H1 (cell line): ENCODE results near the gene PITPNB. TPM values are rescaled to one million over a fixed set of nuclear protein-coding genes. Genes with fewer than 3 reads are reported as not detected.

ENCODE experiments used
- CTCF ChIA-PET: fragments of 300-600 bp; sonication (Branson Sonifier 250); formaldehyde crosslinking; loops from one replicate; lab custom pipeline; 2021; ENCODE audit not compliant: partially characterized antibody; lab: Charles Lee
- POLR2A ChIA-PET: fragments of 300-600 bp; sonication (Branson Sonifier 250); formaldehyde crosslinking; loops from one replicate; lab custom pipeline; 2021; ENCODE audit warnings: inconsistent platforms; ENCODE audit not compliant: partially characterized antibody; lab: Charles Lee
- DNase-seq, 2 experiments: peaks; one replicate each; pipeline versions ENCODE4 v3.0.0 to v3.0.0-alpha.2; 2010 to 2022; ENCODE audit warnings: low spot score in 2 of 2, low read depth in 1 of 2, mixed read lengths in 1 of 2
- FAIRE-seq: peaks from 2 replicates; lab custom pipeline; 2011; peaks lifted over from hg19 to GRCh38; lab: Jason Lieb, UNC
- H2AFZ ChIP-seq: 2 replicates; pipeline ENCODE4 v1.8.1; 2012; ENCODE audit warnings: low read length, inconsistent platforms
- H2AK5ac ChIP-seq: 2 replicates; pipeline ENCODE4 v1.6.1; 2013; ENCODE audit warnings: low read depth, low read length
- H2BK120ac ChIP-seq: replicated peaks from 2 replicates; pipeline ENCODE3; 2013; ENCODE audit warnings: low read depth, low read length, inconsistent platforms
- H2BK12ac ChIP-seq: 2 replicates; pipeline ENCODE4 v1.6.1; 2013; ENCODE audit warnings: low read depth, low read length
- H2BK15ac ChIP-seq: 2 replicates; pipeline ENCODE4 v1.6.1; 2013; ENCODE audit warnings: low read length
- H2BK20ac ChIP-seq: 2 replicates; pipeline ENCODE4 v1.6.1; 2013; ENCODE audit warnings: low read length
- H2BK5ac ChIP-seq: 2 replicates; pipeline ENCODE4 v1.6.1; 2013; ENCODE audit warnings: low read depth, low read length
- H3K14ac ChIP-seq: 2 replicates; pipeline ENCODE4 v1.6.1; 2013; ENCODE audit warnings: inconsistent platforms; ENCODE audit not compliant: insufficient read length
- H3K18ac ChIP-seq: 2 replicates; pipeline ENCODE4 v1.6.1; 2013; ENCODE audit warnings: low read length; ENCODE audit errors: extremely low read depth
- H3K23ac ChIP-seq: 2 replicates; pipeline ENCODE4 v1.6.1; 2013; ENCODE audit warnings: inconsistent platforms; ENCODE audit not compliant: insufficient read length
- H3K23me2 ChIP-seq: 2 replicates; pipeline ENCODE4 v1.6.1; 2013; ENCODE audit warnings: low read depth, low read length
- H3K27ac ChIP-seq: 2 replicates; pipeline ENCODE4 v1.6.1; 2011; ENCODE audit warnings: low read depth, low read length, inconsistent platforms
- H3K27me3 ChIP-seq, 4 experiments: replicated peaks in 1 of 4; 1 replicate in 1 of 4; 2 replicates in 3 of 4; pipeline versions ENCODE4 v1.6.1 to v1.8.1; 2011 to 2013; ENCODE audit warnings: low read length in 3 of 4, mild to moderate bottlenecking in 3 of 4, inconsistent platforms in 2 of 4, mixed read lengths in 2 of 4, moderate library complexity in 1 of 4; ENCODE audit not compliant: control insufficient read depth in 3 of 4, insufficient read depth in 3 of 4; ENCODE audit errors: extremely low read depth in 1 of 4
- H3K36me3 ChIP-seq, 4 experiments: 2 replicates each; pipeline versions ENCODE4 v1.6.1 to v1.8.1; 2011 to 2013; ENCODE audit warnings: mild to moderate bottlenecking in 4 of 4, low read length in 3 of 4, moderate library complexity in 2 of 4, control low read depth in 1 of 4, inconsistent platforms in 1 of 4; ENCODE audit not compliant: insufficient read depth in 4 of 4, control insufficient read depth in 2 of 4
- H3K4ac ChIP-seq: replicated peaks from 2 replicates; pipeline ENCODE3; 2013; ENCODE audit warnings: low read length, low read depth, mixed read lengths, inconsistent platforms; ENCODE audit not compliant: insufficient read length
- H3K4me1 ChIP-seq, 4 experiments: replicated peaks in 1 of 4; 1 replicate in 1 of 4; 2 replicates in 3 of 4; pipeline versions ENCODE4 v1.6.1 to v1.8.1; 2011 to 2013; ENCODE audit warnings: low read length in 3 of 4, inconsistent platforms in 2 of 4, mixed read lengths in 1 of 4; ENCODE audit not compliant: insufficient read depth in 4 of 4, control insufficient read depth in 3 of 4
- H3K4me2 ChIP-seq, 2 experiments: 2 replicates each; pipeline versions ENCODE4 v1.6.1 to v1.8.1; 2011 to 2013; ENCODE audit warnings: low read depth in 2 of 2, low read length in 2 of 2, control low read depth in 1 of 2, inconsistent platforms in 1 of 2, mild to moderate bottlenecking in 1 of 2; ENCODE audit not compliant: insufficient read depth in 1 of 2
- H3K4me3 ChIP-seq, 4 experiments: fragments of 200-600, 300-600 bp in 1 of 4; sonication (generic), shearing (Covaris generic), sonication (Bioruptor Twin) in 1 of 4; 2 replicates each; pipeline versions ENCODE4 v1.5.1 to v1.8.1; 2011 to 2016; ENCODE audit warnings: low read length in 4 of 4, low read depth in 3 of 4, control low read depth in 2 of 4, inconsistent platforms in 2 of 4, mild to moderate bottlenecking in 2 of 4, mixed read lengths in 1 of 4, moderate library complexity in 1 of 4; ENCODE audit not compliant: insufficient read depth in 2 of 4; ENCODE audit errors: extremely low read depth in 1 of 4
- H3K56ac ChIP-seq: replicated peaks from 2 replicates; pipeline ENCODE3; 2013; ENCODE audit warnings: low read depth, mild to moderate bottlenecking, mixed read lengths, low read length, inconsistent platforms; ENCODE audit not compliant: insufficient read length
- H3K79me1 ChIP-seq: 2 replicates; pipeline ENCODE4 v1.6.1; 2013; ENCODE audit warnings: low read depth, low read length, control low read depth
- H3K79me2 ChIP-seq, 2 experiments: 2 replicates each; pipeline versions ENCODE4 v1.6.1 to v1.8.1; 2012 to 2013; ENCODE audit warnings: low read length in 2 of 2, mild to moderate bottlenecking in 2 of 2, inconsistent platforms in 1 of 2; ENCODE audit not compliant: insufficient read depth in 2 of 2, control insufficient read depth in 1 of 2
- H3K9ac ChIP-seq, 4 experiments: replicated peaks in 1 of 4; 1 replicate in 1 of 4; 2 replicates in 3 of 4; pipeline versions ENCODE4 v1.6.1 to v1.8.1; 2011 to 2013; ENCODE audit warnings: low read depth in 3 of 4, low read length in 3 of 4, control low read depth in 2 of 4, mild to moderate bottlenecking in 2 of 4, moderate library complexity in 2 of 4, inconsistent platforms in 1 of 4; ENCODE audit errors: extremely low read depth in 1 of 4
- H3K9me3 ChIP-seq, 2 experiments: 2 replicates each; pipeline versions ENCODE4 v1.6.1 to v1.8.1; 2012 to 2013; ENCODE audit warnings: mild to moderate bottlenecking in 2 of 2, moderate library complexity in 2 of 2, control low read depth in 1 of 2, inconsistent platforms in 1 of 2, low read depth in 1 of 2, low read length in 1 of 2, mixed read lengths in 1 of 2; ENCODE audit not compliant: insufficient read depth in 2 of 2
- H4K20me1 ChIP-seq, 2 experiments: replicated peaks in 1 of 2; 2 replicates each; pipeline versions ENCODE3 to v1.8.1; 2011 to 2013; ENCODE audit warnings: inconsistent platforms in 2 of 2, low read length in 2 of 2, mild to moderate bottlenecking in 1 of 2; ENCODE audit not compliant: insufficient read depth in 2 of 2, control insufficient read depth in 1 of 2
- H4K5ac ChIP-seq: 2 replicates; pipeline ENCODE4 v1.6.1; 2013; ENCODE audit warnings: low read length, low read depth, mixed read lengths, inconsistent platforms; ENCODE audit not compliant: insufficient read length
- H4K8ac ChIP-seq: 2 replicates; pipeline ENCODE4 v1.8.0; 2013; ENCODE audit warnings: mild to moderate bottlenecking, moderate library complexity, low read length, inconsistent platforms; ENCODE audit not compliant: insufficient read depth; ENCODE audit errors: extremely low read depth
- H4K91ac ChIP-seq: replicated peaks from 2 replicates; pipeline ENCODE3; 2013; ENCODE audit warnings: low read length, mixed read lengths, inconsistent platforms; ENCODE audit not compliant: insufficient read length
- CTBP2 ChIP-seq: IDR thresholded peaks from 2 replicates; pipeline ENCODE4 v1.7.0; 2011; ENCODE audit warnings: borderline replicate concordance, mild to moderate bottlenecking, moderate library complexity, mixed read lengths, low read length; ENCODE audit not compliant: insufficient read depth, insufficient read length
- EGR1 ChIP-seq: IDR thresholded peaks from 2 replicates; pipeline ENCODE4 v1.6.1; 2011; ENCODE audit warnings: low read depth, low read length, borderline replicate concordance
- HDAC2 ChIP-seq, 2 experiments: fragments of 300-600 bp in 1 of 2; sonication (generic) in 1 of 2; IDR thresholded peaks; 2 replicates each; pipeline ENCODE4 v1.6.1; 2011 to 2012; ENCODE audit warnings: low read depth in 2 of 2, low read length in 2 of 2, mild to moderate bottlenecking in 2 of 2, moderate library complexity in 2 of 2, borderline replicate concordance in 1 of 2, inconsistent platforms in 1 of 2
- HDAC6 ChIP-seq: IDR thresholded peaks from one replicate; pipeline ENCODE4 v1.7.1; 2012; ENCODE audit warnings: low read depth, mild to moderate bottlenecking, inconsistent platforms, low read length, moderate library complexity
- PHF8 ChIP-seq: fragments of 200-600 bp; sonication (generic); conservative IDR thresholded peaks from 2 replicates; pipeline ENCODE4 v1.7.1; 2012; ENCODE audit warnings: low read depth, mild to moderate bottlenecking, inconsistent platforms, low read length, moderate library complexity
- RXRA ChIP-seq: IDR thresholded peaks from 2 replicates; pipeline ENCODE4 v1.6.1; 2011; ENCODE audit warnings: low read depth, mild to moderate bottlenecking, low read length, moderate library complexity; ENCODE audit not compliant: insufficient read depth
- SAP30 ChIP-seq: fragments of 300-600 bp; sonication (generic); IDR thresholded peaks from 2 replicates; pipeline ENCODE4 v1.7.1; 2012; ENCODE audit warnings: low read length, moderate library complexity, mild to moderate bottlenecking, inconsistent platforms; ENCODE audit not compliant: insufficient read depth, insufficient replicate concordance
- SIN3A ChIP-seq, 2 experiments: IDR thresholded peaks in 1 of 2; conservative IDR thresholded peaks in 1 of 2; 2 replicates each; pipeline ENCODE4 v1.6.1; 2011 to 2012; ENCODE audit warnings: low read length in 2 of 2, improper control_type of control experiment in 1 of 2, low read depth in 1 of 2, mild to moderate bottlenecking in 1 of 2
- WGBS, 2 experiments: shearing (Covaris generic) in 1 of 2; methylation state at CpG; one replicate each; pipeline versions ENCODE4 v1.1.6 to v1.1.7; 2013 to 2015; ENCODE audit warnings: low lambda C conversion rate in 2 of 2, mixed read lengths in 2 of 2, inconsistent platforms in 1 of 2, low coverage in 1 of 2, missing lambda C conversion rate in 1 of 2; ENCODE audit not compliant: insufficient replicate concordance in 2 of 2, insufficient coverage in 1 of 2, insufficient read length in 1 of 2; ENCODE audit errors: extremely low coverage in 1 of 2, missing lambda C conversion rate in 1 of 2; 5-methylcytosine and 5-hydroxymethylcytosine counted together
- polyA plus RNA-seq, 7 experiments: library from polyadenylated mRNA; depleted of rRNA in 3 of 7; stranded (reverse) in 5 of 7; unstranded in 2 of 7; fragments of >200 nt in 5 of 7; fragments of 200-250 nt in 2 of 7; gene quantifications; 1 replicate in 5 of 7; 2 replicates in 1 of 7; 4 replicates in 1 of 7; pipeline versions ENCODE4 v1.2.1 to v1.2.3, GENCODE V29; 2011 to 2013; ENCODE audit warnings: missing spikeins in 2 of 7, mixed read lengths in 2 of 7
- total RNA-seq: library from RNA; stranded (reverse); fragmentation: NEBNext Ultra II Directional; extraction: Animal tissue kit (Norgen Biotek cat#: 25700); gene quantifications from 2 replicates; pipeline ENCODE4 v1.2.1, GENCODE V29; 2021
- TF ChIP-seq, protein P1 (sequence below): IDR thresholded peaks from 2 replicates; pipeline ENCODE4 v1.6.1; 2012; ENCODE audit warnings: inconsistent platforms

The PITPNB gene
- total and polyA plus RNA-seq, 2 of the 8 experiments (the other 6 are each of a cell fraction or from before 2014, with no cell fraction given): 24.6 to 89.3 TPM

DNA sequence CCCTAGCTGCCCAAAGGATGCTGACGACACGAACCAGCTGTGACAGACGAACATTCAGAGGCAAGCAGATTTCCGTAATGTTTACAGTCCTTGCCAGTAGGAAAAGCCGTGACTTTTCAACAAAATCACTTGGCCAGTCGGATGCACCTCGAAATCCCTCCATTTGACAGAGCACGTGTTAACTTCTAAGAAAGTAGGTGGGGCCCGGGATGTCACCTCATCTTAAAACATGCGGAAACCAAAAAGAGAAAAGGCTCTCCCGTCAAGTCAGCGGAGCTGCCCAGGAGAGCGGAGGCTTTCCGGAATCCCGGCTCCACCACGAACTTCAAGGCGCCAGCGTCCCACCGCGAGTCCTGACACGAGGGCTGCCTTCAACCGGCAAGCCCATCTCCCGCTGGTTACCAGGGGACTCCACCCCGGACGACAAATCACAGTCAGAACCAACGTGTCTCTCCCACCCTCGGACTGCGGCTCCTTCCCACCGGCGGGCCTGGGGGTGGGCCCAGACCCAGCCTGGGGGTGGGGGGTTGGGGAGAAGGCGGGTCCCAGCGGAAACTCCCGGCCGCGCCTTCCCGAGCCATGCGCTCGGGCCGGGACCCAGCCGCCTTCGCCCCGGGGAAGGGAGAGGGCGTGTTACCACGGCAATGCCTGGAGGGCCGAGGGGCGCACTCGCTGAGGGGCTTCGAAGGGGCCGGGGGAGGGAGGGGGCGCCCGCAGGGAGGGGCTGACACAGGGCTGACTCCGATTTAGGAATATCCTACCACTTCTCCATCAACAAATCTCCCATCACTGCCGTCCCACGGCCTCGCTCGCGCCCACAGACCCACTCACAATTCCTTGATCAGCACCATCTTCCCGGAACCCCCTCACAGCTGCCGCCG, 475 bp downstream of the PITPNB start:
- FAIRE-seq: no peak
- Histone ChIP-seq H3K23ac (no peak overlapping the region), H3K18ac (peak overlapping the region; percentile 65; the same call in 1 of the 2 replicates), H3K23me2 (peaks cover 8% of the 10 kb centered on the region), H4K8ac (no peak overlapping the region), H2BK15ac (no peak overlapping the region), H3K79me1 (peaks cover 5% of the 10 kb centered on the region), H2BK20ac (no peak overlapping the region), H3K56ac (no peak overlapping the region), H2BK12ac (no peak overlapping the region), H3K27me3 (no peaks in the 10 kb centered on the region), H2BK120ac (no peak overlapping the region), H3K79me2 (peaks cover 10 to 69% of the 10 kb centered on the region in 2 experiments), H3K9ac (peak overlapping the region; percentile 45 to 62 (median 58)), H2BK5ac (peak overlapping the region; percentile 78), H4K5ac (peak overlapping the region; percentile 39), H3K36me3 (peaks cover 0 to 9% (median under 1%) of the 10 kb centered on the region in 4 experiments; a peak in 4 of 8 replicates), H2AK5ac (no peak overlapping the region), H3K4ac (no peak overlapping the region), H4K20me1 (peaks cover 11 to 16% of the 10 kb centered on the region in 2 experiments), H3K9me3 (no peaks in the 10 kb centered on the region), H4K91ac (no peak overlapping the region), H2AFZ (no peak overlapping the region), H3K14ac (no peak overlapping the region), H3K4me3 (peak overlapping the region; percentile 78 to 94 (median 84)), H3K27ac (peak overlapping the region; percentile 44; the same call in 1 of the 2 replicates), H3K4me1 (peaks cover 2 to 3% (median 3%) of the 10 kb centered on the region in 4 experiments; a peak in 6 of 7 replicates), H3K4me2 (peak overlapping the region; percentile 76 to 86)
- peak in 1 of 2 experiments; percentile 70 for DNase-seq
- 3% methylated on average over 33 of the region's 60 CpGs; no CpG with 5 or more reads in 1 of the 2 experiments for WGBS, 2 experiments
- CTCF ChIA-PET: interaction anchor here (0.6 to 2.3 kb wide), 8 partner anchors 11 to 903 kb away, joined by 3 to 15 read pairs (median 4); no protein-coding TSS in a partner anchor
- POLR2A ChIA-PET: interaction anchor here (0.8 to 3.4 kb wide), 8 partner anchors 10 to 882 kb away, joined by 3 to 14 read pairs (median 3); partner anchors contain the start of gene XBP1
- TF ChIP-seq SIN3A (conservative IDR thresholded peaks at IDR 0.05 in 1 of 2, IDR thresholded peaks at IDR 0.05 in 1 of 2; ENCODE audit: low read depth in 1 of 2, low read length in 2 of 2) (peak; percentile 86 to 93), HDAC2 (IDR thresholded peaks at IDR 0.05; ENCODE audit: borderline replicate concordance in 1 of 2, low read depth in 2 of 2, low read length in 2 of 2) (peak in 1 of 2 experiments; percentile 76; a peak in 3 of 4 replicates), RXRA (no peak), CTBP2 (peak; percentile 60), SAP30 (peak; percentile 99), EGR1 (no peak), HDAC6 (no peak), PHF8 (peak; percentile 45; the same call in 1 of the 2 replicates)
- TF ChIP-seq, protein P1, sequence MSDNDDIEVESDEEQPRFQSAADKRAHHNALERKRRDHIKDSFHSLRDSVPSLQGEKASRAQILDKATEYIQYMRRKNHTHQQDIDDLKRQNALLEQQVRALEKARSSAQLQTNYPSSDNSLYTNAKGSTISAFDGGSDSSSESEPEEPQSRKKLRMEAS: peak; percentile 75
